CD4-positive, alpha-beta T cell treated with Interleukin-10 for 1 hour (primary cell): ENCODE measurements around the gene SCFD2.
"Not testable (repeated sequence)": the region's sequence is repeated elsewhere in the genome, so short reads cannot be mapped to it uniquely, and the experiment has no call there.

Experiments
- DNase-seq: peaks from one replicate; pipeline ENCODE4 v3.0.0-alpha.2; 2020

Gene SCFD2

DNA sequence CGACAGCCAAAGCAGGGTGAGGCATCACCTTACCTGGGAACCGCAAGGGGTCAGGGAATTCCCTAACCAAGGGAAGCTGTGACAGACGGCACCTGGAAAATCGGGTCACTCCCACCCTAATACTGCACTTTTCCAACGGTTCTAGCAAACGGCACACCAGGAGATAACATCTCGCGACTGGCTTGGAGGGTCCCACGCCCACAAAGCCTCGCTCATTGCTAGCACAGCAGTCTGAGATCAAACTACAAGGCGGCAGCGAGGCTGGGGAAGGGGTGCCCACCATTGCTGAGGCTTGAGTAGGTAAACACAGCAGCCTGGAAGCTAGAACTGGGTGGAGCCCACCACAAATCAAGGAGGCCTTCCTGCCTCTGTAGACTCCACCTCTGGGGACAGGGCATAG, 25.7 kb downstream of the SCFD2 start:
- DNase-seq, result not testable (repeated sequence)

DNA sequence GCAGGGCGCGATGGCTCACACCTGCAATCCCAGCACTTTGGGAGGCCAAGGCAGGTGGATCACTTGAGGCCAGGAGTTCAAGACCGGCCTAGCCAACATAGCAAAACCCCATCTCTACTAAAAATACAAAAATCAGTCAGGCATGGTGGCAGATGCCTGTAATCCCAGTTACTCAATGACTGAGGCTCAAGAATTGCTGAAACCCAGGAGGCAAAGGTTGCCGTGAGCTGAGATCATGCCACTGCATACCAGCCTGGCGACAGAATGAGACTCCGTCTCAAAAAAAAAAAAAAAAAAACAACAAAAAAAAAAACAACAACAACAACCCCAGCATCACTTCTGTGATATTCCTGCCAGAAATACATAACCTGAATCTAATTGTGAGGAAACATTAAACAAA, 30.9 kb downstream of the SCFD2 start:
- not testable (repeated sequence) for DNase-seq

GRCh38 chr4:53326535-53326934, 39.3 kb downstream of the SCFD2 start:
- DNase-seq, result no peak

- no peak for DNase-seq
Observed at GRCh38 chr4:53322696-53323095, 43.2 kb downstream of the SCFD2 start.

DNA sequence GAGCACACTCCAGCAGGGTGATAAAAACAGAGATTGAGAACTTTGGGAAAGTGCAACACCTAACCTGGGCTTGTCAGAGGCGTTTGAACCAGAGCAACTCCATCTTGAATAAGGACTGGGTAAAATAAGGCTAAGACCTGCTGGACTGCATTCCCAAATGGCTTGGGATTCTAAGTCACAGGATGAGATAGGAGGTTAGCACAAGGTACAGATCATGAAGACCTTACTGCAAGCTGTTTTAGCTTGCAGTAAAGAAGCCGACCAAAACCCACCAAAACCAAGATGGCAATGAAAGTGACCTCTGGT, 43.9 kb downstream of the SCFD2 start:
- no peak for DNase-seq

GRCh38 chr4:53321151-53321983, 44.5 kb downstream of the SCFD2 start:
- no peak for DNase-seq

GRCh38 chr4:53315300-53315699, 50.6 kb downstream of the SCFD2 start:
- DNase-seq, result no peak

GRCh38 chr4:53314252-53314651, 51.6 kb downstream of the SCFD2 start:
- no peak for DNase-seq

- DNase-seq, result no peak
Observed at GRCh38 chr4:53313510-53313909, 52.4 kb downstream of the SCFD2 start.

GRCh38 chr4:53309321-53310040, 56.4 kb downstream of the SCFD2 start:
- DNase-seq, result no peak

- DNase-seq, result no peak
Observed at GRCh38 chr4:53307819-53308780, 57.8 kb downstream of the SCFD2 start.

GRCh38 chr4:53307210-53307609, 58.7 kb downstream of the SCFD2 start:
- DNase-seq, result no peak

DNA sequence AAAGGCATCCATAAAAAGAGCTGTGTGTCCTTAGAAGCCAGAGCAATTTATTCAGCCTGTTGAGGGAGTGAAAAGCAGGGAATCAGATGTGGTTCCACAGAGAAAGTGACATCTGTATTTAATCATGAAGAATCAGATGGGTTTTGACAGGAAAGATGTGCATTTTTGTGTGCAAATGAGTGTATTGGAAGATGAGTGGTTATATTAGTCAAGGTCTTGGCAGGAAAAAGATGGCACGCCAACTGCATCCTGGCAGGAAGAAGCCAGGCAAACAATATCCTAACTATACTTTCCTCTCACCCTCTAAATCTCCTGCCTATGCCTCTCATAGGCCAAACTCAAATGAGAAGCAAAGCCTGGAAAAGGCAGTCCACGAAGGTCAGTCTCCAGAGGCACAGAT, 59.1 kb downstream of the SCFD2 start:
- no peak for DNase-seq

GRCh38 chr4:53292209-53292608, 73.7 kb downstream of the SCFD2 start:
- DNase-seq, result not testable (repeated sequence)

GRCh38 chr4:53281438-53281837, 84.4 kb downstream of the SCFD2 start:
- DNase-seq, result no peak

DNA sequence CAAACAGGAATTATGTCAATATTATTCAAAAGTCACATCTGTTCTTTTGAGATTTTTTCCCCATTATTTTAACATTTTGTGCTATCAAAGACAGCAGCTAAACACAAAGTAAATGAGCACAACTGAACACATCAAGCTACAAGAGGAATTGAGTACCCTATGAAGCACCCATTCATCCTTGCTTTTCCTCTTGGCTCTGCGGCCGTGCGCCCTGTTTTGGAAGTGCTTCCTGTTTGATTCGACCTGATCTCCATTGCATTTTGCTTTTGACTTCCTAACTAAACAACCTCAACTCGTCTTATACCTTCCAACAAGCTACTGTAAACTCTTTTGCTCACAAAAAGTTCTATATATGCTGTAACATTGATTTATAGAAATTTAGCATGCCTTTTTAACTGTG, 85.0 kb downstream of the SCFD2 start:
- DNase-seq, result no peak

DNA sequence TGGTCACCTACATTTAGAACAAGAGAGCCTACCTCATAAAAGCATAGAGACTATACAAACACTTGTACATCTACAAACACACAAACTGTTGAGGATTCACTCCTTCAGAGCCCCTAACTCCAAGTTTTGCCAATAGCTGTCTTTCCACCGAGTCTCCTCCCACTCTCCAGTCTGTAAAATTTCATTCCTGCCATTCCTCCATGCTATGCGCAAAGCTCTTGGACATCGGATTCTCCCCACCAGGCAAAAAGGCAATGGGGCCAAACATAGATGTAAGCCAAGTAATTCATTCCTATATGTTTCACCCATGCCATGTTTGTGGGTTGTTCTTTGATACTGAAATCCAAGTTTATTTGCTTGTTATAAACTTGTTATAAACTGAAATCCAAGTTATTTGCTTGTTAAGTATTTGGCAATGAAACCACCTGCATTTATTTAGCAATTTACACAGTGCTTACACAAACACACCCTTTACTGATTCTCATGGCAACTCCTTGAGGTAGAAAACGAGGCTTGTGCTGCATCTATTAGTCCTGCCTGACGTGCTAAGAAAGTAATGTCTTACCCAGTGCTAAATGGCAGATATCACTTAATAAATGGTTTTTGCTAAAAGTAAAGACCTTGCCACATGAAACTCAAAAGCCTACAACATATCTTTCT, 91.1 kb downstream of the SCFD2 start:
- DNase-seq, result no peak

DNA sequence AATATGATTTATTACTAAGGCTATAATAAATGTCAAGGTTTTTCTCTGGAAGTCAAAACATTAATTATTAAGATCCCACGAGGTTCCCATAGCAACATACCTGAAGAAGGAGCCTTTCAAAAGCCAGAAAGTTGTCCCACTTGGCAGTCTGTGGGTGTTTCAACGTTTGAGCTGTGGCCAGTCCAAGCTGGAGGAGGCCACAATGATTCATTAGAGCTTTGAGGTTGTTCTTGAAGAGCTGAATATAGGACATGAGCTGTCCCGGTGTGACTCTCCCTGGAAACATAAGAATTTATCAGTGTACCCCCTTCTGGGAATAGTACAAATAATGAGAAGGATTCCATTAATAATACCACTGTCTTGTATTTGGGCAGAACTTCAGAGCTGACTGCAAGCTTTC, 92.1 kb downstream of the SCFD2 start:
- no peak for DNase-seq

- no peak for DNase-seq
Observed at GRCh38 chr4:53267026-53267425, 98.8 kb downstream of the SCFD2 start.

GRCh38 chr4:53255986-53256385, 109.9 kb downstream of the SCFD2 start:
- DNase-seq, result not testable (repeated sequence)

- DNase-seq, result no peak
Observed at GRCh38 chr4:53240573-53240972, 125.3 kb downstream of the SCFD2 start.

GRCh38 chr4:53238352-53238751, 127.5 kb downstream of the SCFD2 start:
- not testable (repeated sequence) for DNase-seq

- DNase-seq, result not testable (repeated sequence)
Observed at GRCh38 chr4:53237811-53238210, 128.1 kb downstream of the SCFD2 start.
